Gastrocnemius medialis (tissue), 4 donors: ENCODE measurements around the gene COL25A1.

Source experiments
- CTCF ChIP-seq, 5 experiments: fragments of 450-650 bp in 3 of 5; fragments of 200-600 bp in 2 of 5; sonication (generic) in 2 of 5; IDR thresholded peaks in 4 of 5; conservative IDR thresholded peaks in 1 of 5; 1 replicate in 4 of 5; 2 replicates in 1 of 5; pipeline ENCODE4 v1.5.1; 2016 to 2019; ENCODE audit warnings: antibody characterized with exemption in 5 of 5, mild to moderate bottlenecking in 3 of 5, moderate library complexity in 3 of 5
- POLR2A ChIP-seq, 2 donors: fragments of 450-650 bp; IDR thresholded peaks; one replicate each; pipeline ENCODE4 v1.6.1; 2017; ENCODE audit warnings: antibody characterized with exemption in 2 of 2, mild to moderate bottlenecking in 2 of 2, moderate library complexity in 2 of 2

GRCh38 chr4:108814326-108814725, 488.1 kb downstream of the COL25A1 start:
- TF ChIP-seq CTCF (IDR thresholded peaks at IDR 0.05 in 4 of 5, conservative IDR thresholded peaks at IDR 0.05 in 1 of 5) (no peak), POLR2A (IDR thresholded peaks at IDR 0.05) (no peak)
